ENCODE measurements around the gene DIDO1. TPM values are rescaled to one million over a fixed set of nuclear protein-coding genes. Genes with fewer than 3 reads are reported as not detected.

DIDO1 gene
- total and polyA plus RNA-seq, 2 of the 13 experiments (the other 11 are each of a cell fraction or from before 2014, with no cell fraction given), result 75.0 to 75.1 TPM

GRCh38 chr20:62970307-62971210 lies 44.3 kb upstream of the DIDO1 start (continued):
- TF ChIP-seq YY1 (IDR thresholded peaks at IDR 0.05; ENCODE audit: insufficient read depth, insufficient replicate concordance, low read depth, low read length) (peak; percentile 63), ZFAT (CRISPR knock-in tag; conservative IDR thresholded peaks at IDR 0.05) (no peak), SP140L (CRISPR knock-in tag; IDR thresholded peaks at IDR 0.05; ENCODE audit: borderline replicate concordance) (no peak), ZZZ3 (CRISPR knock-in tag; IDR thresholded peaks at IDR 0.05; ENCODE audit: borderline replicate concordance) (0 out of 2 replicates have a peak, but pooled peaks have one; percentile 61), ZNF740 (CRISPR knock-in tag; IDR thresholded peaks at IDR 0.05) (peak; percentile 80; the same call in 1 of the 2 replicates), SATB2 (CRISPR knock-in tag; IDR thresholded peaks at IDR 0.05) (no peak), CEBPZ (IDR thresholded peaks at IDR 0.05; ENCODE audit: low read length) (no peak), SAP130 (CRISPR knock-in tag; IDR thresholded peaks at IDR 0.05; ENCODE audit: low read depth) (no peak; the same call in 1 of the 2 replicates), MTF2 (CRISPR knock-in tag; IDR thresholded peaks at IDR 0.05; ENCODE audit: borderline replicate concordance) (no peak), HNF1A (IDR thresholded peaks at IDR 0.05; ENCODE audit: low read depth) (no peak), HNF1A (CRISPR knock-in tag; IDR thresholded peaks at IDR 0.05; ENCODE audit: borderline replicate concordance) (no peak; the same call in 1 of the 2 replicates), SIX4 (CRISPR knock-in tag; IDR thresholded peaks at IDR 0.05) (no peak), SRSF9 (IDR thresholded peaks at IDR 0.05; ENCODE audit: borderline replicate concordance, insufficient read depth, low read depth, low read length, poor library complexity, severe bottlenecking) (no peak), ZSCAN25 (CRISPR knock-in tag; IDR thresholded peaks at IDR 0.05) (0 out of 2 replicates have a peak, but pooled peaks have one; percentile 14), ZNF776 (CRISPR knock-in tag; IDR thresholded peaks at IDR 0.05) (peak; percentile 59), SRY (CRISPR knock-in tag; IDR thresholded peaks at IDR 0.05) (peak; percentile 72; the same call in 1 of the 2 replicates), CSRNP2 (CRISPR knock-in tag; conservative IDR thresholded peaks at IDR 0.05; ENCODE audit: low read depth) (no peak)

All from HepG2 (cell line).